HG03520 (cell line): ENCODE measurements around the gene DNAJC21.
"Not testable (repeated sequence)": the region's sequence is repeated elsewhere in the genome, so short reads cannot be mapped to it uniquely, and the experiment has no call there.

ENCODE experiments used
- ATAC-seq: cut with Tn5 transposase; IDR thresholded peaks from one replicate; pipeline ENCODE4 v1.9.1; 2021; ENCODE audit warnings: mild to moderate bottlenecking, moderate library complexity; ENCODE audit not compliant: unreplicated experiment

The DNAJC21 gene

GRCh38 chr5:34923256-34923655 lies 6.1 kb upstream of the DNAJC21 start:
- not testable (repeated sequence) for ATAC-seq

GRCh38 chr5:34923694-34924461 lies 5.5 kb upstream of the DNAJC21 start:
- ATAC-seq, result peak; percentile 74

GRCh38 chr5:34924462-34924765 lies 4.9 kb upstream of the DNAJC21 start:
- ATAC-seq, result no peak

DNA sequence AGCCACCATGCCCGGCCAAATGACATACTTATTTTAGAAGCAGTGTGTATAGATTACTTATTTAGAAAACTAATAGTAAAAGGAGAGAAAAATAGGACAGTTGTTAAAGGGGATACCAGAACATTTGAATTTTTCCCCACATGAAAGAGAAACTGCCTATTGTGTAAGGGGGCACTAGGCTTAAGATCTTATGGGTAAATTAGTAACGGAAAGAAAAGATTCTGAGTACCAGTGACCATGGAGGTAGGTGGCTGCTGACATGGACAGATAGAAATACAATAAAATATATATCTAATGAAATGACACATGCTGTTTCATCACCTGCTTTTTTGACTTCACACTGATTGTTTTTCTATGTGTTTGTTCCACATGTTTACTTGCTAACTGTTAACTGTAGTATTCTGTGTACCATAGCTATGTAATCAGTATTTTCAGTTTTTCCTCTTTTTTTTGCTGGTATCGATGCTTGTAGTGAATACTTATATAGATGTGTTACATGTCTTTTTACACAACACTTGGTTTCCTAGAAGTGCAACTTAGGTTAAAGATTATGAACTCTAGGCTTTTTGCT lies 3.0 kb upstream of the DNAJC21 start:
- ATAC-seq, result no peak

- no peak for ATAC-seq
These were observed 1.6 kb upstream of the DNAJC21 start for GRCh38 chr5:34927785-34928184.

GRCh38 chr5:34928267-34928666 lies 1.1 kb upstream of the DNAJC21 start:
- ATAC-seq, result no peak

GRCh38 chr5:34929720-34930461 lies 532 bp downstream of the DNAJC21 start:
- ATAC-seq, result peak; percentile 73

GRCh38 chr5:34930462-34930844 lies 1.1 kb downstream of the DNAJC21 start:
- no peak for ATAC-seq

DNA sequence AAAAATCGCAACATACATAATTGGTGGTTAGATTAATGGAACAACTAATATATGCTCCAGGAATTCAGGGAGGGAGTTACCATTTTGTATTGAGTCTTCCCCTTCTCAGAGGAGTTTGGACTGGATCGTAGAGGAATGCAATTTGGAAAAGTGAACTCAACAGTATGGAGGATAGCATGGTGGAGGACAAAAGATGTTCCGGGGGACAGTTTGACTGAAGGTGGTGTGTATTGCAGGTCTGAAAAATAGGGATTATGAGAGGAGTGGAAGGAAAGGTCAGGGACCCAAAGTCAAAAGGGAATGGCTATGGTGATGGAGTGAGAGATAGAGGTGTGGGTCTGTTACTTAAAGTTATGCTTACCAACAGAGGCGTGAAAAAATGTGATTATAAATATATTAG lies 1.5 kb downstream of the DNAJC21 start:
- ATAC-seq, result no peak

DNA sequence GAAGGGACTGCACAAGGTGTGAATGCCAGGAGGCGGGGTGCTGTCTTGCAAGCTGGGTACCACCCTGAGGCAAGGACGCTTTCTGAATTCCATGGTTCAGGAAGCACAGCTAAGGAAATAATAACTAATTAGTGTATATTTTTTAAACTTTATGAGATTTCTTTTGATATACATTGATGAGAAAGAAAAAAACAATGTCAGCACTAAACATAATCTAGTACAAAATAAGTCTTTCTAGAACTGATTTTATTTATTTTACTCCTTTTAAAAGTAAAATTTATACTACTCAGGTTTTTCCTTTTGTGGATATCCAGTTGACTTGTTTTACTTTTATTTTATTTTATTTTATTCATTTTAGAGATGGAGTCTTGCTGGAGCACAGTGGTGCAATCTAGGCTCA lies 3.6 kb downstream of the DNAJC21 start:
- no peak for ATAC-seq

- no peak for ATAC-seq
These were observed 12.6 kb downstream of the DNAJC21 start for GRCh38 chr5:34941936-34942335.

DNA sequence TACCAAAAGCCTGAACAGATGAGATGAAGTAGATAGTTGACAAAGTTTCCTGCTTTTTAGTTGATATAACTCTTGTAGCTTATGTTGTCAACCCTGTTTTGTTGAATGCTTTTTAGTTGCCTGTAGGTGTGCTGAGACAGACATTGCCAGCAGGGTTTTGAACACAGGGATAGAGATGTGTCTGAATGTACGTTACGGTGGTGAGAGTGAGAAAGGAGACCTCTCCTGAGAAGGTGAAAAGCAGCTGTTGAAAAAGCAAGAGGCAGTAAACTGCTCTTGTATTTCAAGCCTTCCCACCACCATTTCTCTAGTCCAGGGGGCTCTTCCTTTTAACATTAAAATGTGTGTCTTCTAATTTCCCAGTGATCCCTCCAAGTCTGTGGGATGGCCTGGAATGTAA lies 14.7 kb downstream of the DNAJC21 start:
- no peak for ATAC-seq

GRCh38 chr5:34944460-34945047 lies 15.2 kb downstream of the DNAJC21 start:
- no peak for ATAC-seq

- no peak for ATAC-seq
These were observed 28.0 kb downstream of the DNAJC21 start for GRCh38 chr5:34957321-34957720.

- ATAC-seq, result peak; percentile 41
These were observed 28.7 kb downstream of the DNAJC21 start for GRCh38 chr5:34957857-34958690.

GRCh38 chr5:34959323-34959722 lies 30.0 kb downstream of the DNAJC21 start:
- ATAC-seq, result peak; percentile 90

DNA sequence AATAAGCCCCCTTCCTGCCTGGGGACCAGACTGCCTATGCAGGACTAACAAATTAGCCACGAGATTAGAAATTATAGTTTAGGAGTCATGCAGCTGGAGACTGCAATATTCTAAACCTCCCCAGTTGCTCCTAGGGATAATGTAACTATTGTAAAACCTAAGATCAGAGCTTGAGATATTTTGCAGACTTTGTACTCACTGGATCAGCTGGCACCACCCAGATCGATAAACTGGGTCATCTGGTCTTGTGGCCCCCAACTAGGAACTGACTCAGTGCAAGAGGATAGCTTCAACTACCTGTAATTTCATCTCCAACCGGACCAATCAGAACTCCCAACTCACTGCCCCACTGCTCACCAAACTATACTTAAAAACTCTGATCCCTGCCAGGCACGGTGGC lies 38.2 kb downstream of the DNAJC21 start:
- ATAC-seq, result no peak

GRCh38 chr5:34968258-34968657 lies 38.9 kb downstream of the DNAJC21 start:
- ATAC-seq, result no peak

DNA sequence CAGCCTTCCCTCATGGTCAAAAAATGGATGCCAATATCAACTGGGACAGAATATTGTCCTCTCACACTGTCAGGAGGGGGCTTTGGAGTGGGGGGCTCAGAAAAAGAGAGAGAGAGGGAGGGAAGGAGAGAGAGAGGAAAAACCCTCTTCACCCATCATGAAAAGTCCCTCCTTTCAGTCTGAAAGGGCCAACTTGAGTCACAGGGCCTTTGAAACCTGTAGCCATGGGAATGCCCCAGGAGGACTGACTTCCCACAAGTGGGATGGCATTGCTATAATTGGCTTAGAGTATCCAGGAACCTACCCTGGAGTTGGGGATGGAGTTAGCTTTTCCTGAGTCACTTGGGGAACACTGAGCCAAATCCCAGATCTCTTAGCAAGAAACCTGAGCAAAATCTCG lies 41.2 kb downstream of the DNAJC21 start:
- ATAC-seq, result no peak

DNA sequence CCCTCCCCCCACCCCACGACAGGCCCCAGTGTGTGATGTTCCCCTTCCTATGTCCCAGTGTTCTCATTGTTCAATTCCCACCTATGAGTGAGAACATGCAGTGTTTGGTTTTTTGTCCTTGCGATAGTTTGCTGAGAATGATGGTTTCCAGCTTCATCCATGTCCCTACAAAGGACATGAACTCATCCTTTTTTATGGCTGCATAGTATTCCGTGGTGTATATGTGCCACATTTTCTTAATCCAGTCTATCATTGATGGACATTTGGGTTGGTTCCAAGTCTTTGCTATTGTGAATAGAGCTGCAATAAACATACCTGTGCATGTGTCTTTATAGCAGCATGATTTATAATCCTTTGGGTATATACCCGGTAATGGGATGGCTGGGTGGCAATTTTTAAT lies 42.3 kb downstream of the DNAJC21 start:
- ATAC-seq, result not testable (repeated sequence)

GRCh38 chr5:34976347-34976746 lies 47.0 kb downstream of the DNAJC21 start:
- ATAC-seq, result no peak
